ENCODE data around the gene LRP1.

The LRP1 gene

GRCh38 chr12:57138526-57139272 is 10.4 kb downstream of the LRP1 start:
- DNase-seq, result no peak

GRCh38 chr12:57139796-57140649 is 11.7 kb downstream of the LRP1 start:
- no peak for DNase-seq

GRCh38 chr12:57141249-57141648 is 13.0 kb downstream of the LRP1 start:
- DNase-seq, result no peak

- no peak for DNase-seq
These were observed 13.8 kb downstream of the LRP1 start for GRCh38 chr12:57142121-57142520.

- DNase-seq, result no peak
These were observed 14.4 kb downstream of the LRP1 start for GRCh38 chr12:57142727-57143126.

- DNase-seq, result no peak
These were observed 15.2 kb downstream of the LRP1 start for GRCh38 chr12:57143454-57143853.

GRCh38 chr12:57145460-57146059 is 17.3 kb downstream of the LRP1 start:
- no peak for DNase-seq

DNA sequence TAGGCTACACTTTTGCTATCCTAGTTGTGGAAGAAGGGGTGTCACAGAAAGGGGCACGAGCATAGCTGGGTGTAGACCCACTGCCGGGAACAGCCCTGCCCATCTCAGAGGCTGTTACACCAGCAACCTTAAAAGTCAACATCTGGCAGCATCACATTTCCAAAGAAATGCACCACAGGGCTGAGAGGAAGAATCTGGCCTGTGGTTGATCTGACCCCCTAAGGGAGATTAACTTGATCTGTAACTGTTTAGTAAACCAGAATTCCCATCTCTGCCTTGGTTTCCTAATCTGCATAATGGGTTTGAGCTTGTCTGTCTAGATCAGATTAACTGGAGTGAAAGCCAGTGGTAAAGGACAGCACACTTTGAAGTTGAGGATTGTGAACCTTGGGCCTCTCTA is 17.8 kb downstream of the LRP1 start:
- no peak for DNase-seq

DNA sequence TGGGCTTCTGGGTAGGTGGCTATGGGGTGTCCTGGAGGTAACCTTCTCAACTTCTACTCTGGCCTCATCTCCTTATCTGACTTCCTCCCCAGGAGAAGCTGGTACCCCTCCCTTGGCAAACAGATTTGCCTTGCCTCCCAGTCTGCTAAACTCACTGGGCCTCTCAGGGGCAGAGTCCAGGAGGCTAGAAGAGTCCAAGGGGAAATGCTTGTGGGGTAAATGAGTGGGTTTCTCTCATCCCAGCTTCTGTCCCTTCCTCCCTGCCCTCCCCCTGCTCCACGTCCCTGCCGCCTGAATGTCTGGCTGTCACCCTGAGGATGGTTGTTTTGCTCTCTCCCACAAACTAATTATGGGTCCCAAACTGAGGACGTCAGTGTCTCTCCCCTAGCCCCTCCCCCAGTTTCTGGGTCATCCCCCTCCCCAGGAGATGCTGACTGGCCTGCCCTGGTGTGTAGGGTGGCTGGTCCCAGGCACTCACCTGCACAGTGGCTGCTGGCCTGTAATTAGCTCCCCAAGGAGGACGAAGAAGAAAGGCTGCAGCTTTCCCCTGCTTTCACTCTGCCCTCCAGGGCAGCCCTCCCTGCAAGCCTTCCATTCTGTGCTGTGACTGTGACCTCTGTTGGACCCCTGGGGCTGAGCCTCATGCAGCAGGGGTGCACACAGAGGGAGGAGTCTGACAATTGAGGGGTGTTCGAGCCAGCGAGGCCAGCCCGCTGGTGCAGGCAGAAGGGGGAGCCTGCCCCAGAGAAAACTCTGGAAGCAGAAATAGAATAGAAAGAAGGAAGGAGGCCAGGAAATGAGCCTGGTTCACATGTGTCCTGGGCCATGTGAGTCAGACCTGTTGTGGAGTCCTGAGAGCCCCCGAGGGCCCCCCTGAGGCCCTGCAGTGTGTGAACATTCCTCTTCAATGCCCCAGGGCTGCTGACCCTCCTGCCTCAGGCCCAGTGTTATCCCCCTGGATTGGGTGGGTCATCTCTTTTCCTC is 19.0 kb downstream of the LRP1 start, which contains the start of gene LRP1-AS:
TSS of gene LRP1-AS (minus strand) at position 659 of the 984 bp plus-strand sequence.
- DNase-seq, result peak in 2 of 3 experiments; percentile 18 to 47

- DNase-seq, result no peak
These were observed 20.4 kb downstream of the LRP1 start for GRCh38 chr12:57148469-57149244.

DNA sequence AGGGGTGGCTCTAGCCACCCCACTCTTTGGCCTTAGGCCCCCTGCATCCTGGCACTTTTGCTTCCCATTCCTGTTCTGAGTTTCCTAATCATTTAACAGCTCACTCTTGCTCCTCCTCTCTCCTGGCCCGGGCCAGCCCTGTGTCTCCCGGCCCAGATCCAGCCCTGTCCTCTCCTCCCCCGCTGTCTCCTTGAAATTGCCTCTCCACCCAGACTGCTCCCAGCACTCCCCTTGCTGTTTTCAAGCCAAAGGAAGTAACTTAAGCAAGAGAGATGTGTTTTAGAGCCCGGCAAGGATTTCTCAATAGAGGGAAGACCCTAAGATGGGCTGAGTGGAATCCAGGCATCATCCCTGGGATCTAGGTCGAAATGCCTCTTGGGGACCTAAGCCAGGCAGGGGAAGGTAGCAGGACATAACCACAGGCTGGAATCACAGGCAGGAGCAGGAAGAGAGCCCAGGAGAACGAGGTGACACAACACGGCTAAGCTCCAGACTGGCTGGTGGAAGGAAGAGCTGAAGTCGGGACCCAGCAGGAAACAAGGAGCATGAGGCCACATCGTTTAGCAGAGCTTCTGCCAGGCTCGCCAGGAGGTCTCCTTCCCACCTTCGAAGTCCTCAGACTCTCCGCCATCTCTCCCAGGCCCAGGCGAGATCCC is 21.1 kb downstream of the LRP1 start:
- no peak for DNase-seq

DNA sequence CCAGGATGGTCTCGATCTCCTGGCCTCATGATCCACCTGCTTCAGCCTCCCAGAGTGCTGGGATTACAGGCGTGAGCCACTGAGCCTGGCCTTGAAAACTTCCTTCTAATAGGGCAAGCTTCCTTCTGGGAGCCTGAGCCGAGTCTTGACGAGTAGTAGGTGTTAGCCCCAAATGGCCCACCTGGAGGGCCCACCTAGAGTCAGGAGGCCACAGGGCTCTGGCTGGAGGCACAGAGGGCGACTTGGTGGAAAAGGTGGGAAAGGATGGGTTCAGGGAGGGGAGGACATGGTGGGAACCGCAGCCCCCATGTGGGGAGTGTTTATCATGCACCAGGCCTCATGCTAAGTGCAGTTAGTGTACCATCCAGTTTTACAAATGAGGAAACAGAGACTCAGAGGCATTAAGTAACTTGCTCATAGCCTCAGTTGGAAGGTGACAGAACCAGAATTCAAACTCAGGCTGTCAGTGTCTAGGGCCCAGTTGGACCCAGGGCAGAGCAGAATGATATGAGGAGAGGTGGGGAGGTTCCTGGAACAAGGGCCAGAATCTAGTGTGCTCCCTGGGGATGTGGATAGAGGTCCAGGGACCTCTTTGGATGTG is 22.2 kb downstream of the LRP1 start:
- no peak for DNase-seq

- peak in 2 of 3 experiments; percentile 37 to 50 for DNase-seq
These were observed 23.7 kb downstream of the LRP1 start for GRCh38 chr12:57151741-57152630.

- DNase-seq, result no peak
These were observed 24.4 kb downstream of the LRP1 start for GRCh38 chr12:57152639-57153038.

DNA sequence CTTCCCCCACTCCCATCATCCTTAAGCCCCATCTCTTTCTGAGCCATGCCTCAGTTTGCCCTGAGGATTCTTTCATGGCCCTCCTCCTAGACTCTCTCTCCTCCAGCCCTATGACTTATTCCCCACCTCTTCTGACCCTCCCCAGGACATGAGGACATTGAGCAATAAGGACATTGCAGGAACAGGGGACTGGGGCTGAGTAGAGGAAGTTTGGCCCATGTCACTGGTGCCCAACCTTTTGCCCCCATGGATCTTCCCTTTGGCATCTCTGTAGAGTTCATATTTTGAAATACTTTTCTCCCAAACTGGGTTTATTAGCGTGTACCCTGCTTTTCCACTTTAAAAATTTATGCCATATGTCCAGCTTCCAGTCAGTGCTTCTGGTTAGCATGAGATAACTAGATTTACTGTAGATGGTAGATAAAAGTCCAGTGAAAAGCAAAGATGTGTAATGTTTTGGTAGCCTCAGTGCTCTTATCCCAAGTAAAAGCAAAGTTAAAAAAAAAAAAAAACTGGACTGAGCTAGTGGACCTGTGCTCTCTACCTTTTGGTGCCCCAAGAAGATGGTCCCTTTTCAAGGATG is 25.2 kb downstream of the LRP1 start:
- no peak for DNase-seq

DNA sequence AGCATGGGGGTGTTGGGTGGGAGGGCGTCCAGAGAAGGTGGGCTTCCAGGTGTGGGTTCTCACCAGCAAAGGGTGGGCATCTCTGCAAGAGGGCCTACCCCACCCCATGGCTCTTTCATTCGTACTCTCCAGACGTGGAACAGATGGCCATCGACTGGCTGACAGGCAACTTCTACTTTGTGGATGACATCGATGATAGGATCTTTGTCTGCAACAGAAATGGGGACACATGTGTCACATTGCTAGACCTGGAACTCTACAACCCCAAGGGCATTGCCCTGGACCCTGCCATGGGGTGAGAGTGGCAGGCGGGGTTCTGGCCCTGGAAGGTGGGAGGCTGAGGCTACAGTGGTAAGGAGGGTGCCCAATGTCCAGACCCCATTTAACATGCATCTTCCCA is 25.8 kb downstream of the LRP1 start:
- DNase-seq, result no peak

- no peak for DNase-seq
These were observed 26.6 kb downstream of the LRP1 start for GRCh38 chr12:57154804-57155434.

DNA sequence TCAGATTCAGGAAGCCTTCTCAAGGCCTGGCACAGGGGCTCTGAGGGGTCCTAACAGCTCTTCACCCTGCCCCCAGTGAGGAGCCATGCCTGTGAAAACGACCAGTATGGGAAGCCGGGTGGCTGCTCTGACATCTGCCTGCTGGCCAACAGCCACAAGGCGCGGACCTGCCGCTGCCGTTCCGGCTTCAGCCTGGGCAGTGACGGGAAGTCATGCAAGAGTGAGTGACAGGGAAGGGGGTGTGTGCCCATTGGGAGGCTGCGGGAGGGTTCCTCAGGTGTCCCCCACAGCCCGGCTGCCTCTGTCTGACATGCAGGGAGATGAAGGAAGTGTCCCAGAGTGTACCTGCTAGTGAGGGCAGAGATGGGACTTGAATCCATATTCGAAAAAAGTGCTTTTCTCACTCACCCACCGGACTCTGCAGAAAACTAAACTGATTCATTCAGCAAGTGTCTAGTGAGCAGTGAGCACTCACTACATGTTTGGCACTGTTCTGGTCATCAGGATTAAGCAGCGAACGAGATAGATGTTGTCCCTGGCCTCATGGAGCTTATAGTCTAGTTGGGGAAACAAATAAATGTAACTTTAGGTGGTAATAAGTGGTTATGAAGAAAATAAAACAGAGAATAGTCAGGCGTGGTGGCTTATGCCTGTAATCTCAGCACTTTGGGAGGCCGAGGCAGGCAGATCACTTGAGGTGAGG is 28.6 kb downstream of the LRP1 start:
- DNase-seq, result no peak

All from NCI-H1417 (cell line).